Measurements from ENCODE around the gene C12orf57. TPM values are rescaled to one million over a fixed set of nuclear protein-coding genes. Genes with fewer than 3 reads are reported as not detected.
A peak's percentile ranks its signal among the peaks of the same experiment; 100 is the strongest.

The C12orf57 gene
- total RNA-seq, 4 donors from 2014 or later: 344 to 666 (median 383) TPM

DNA sequence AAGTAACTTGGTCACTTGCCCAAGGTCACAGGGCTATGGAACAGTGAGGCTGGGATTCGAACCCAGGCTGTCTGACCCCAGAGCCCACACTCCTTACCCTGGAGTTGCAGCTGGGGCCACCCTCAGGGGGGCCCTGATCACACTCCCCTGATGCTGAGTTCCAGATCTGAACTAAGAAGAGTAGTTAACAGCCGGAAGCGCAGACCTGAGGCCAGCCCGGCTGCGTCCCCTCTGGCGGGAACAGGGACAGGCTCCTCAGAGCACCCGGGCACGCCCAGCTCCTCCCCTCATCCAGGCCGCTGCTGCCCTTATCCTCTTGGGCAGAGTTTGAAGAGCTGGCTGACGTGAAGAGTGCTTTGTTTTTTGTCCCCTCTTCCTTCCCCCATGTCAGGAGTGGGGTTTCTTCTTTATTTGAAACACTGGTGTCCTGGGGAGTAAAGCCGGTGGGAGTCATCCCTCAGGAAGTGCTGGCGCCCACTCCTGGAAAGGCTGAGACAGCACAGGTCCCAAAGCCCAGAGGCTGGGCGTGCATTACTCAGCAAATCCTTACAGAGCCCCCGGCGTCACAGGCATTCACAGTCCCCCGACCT, 18.0 kb downstream of the C12orf57 start:
- peak; percentile 78 to 81 for DNase-seq
- peak overlapping the region; percentile 87 to 98 (median 97) for H3K27ac ChIP-seq
- WGBS, 2 donors: 5 to 9% methylated on average over 14 to 15 of the region's 16 CpGs
- TF ChIP-seq, protein P1, sequence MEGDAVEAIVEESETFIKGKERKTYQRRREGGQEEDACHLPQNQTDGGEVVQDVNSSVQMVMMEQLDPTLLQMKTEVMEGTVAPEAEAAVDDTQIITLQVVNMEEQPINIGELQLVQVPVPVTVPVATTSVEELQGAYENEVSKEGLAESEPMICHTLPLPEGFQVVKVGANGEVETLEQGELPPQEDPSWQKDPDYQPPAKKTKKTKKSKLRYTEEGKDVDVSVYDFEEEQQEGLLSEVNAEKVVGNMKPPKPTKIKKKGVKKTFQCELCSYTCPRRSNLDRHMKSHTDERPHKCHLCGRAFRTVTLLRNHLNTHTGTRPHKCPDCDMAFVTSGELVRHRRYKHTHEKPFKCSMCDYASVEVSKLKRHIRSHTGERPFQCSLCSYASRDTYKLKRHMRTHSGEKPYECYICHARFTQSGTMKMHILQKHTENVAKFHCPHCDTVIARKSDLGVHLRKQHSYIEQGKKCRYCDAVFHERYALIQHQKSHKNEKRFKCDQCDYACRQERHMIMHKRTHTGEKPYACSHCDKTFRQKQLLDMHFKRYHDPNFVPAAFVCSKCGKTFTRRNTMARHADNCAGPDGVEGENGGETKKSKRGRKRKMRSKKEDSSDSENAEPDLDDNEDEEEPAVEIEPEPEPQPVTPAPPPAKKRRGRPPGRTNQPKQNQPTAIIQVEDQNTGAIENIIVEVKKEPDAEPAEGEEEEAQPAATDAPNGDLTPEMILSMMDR (IDR thresholded peaks at IDR 0.05): peak in 5 of 6 experiments; percentile 30 to 59 (median 42)
- TF ChIP-seq POLR2A (IDR thresholded peaks at IDR 0.05): peak in 1 of 2 donors; percentile 14
- H3K36me3 ChIP-seq: peaks cover 8 to 16% of the 10 kb centered on the region in 2 donors
- H3K27me3 ChIP-seq: no peaks in the 10 kb centered on the region
- intact Hi-C loops (cut with DNase I): loop anchor here (2.0 to 5.0 kb wide), 2 partner anchors 15 to 56 kb away; partner anchors contain the start of gene LPCAT3
- peaks cover 32 to 47% of the 10 kb centered on the region in 2 donors for H3K4me1 ChIP-seq
- no peaks in the 10 kb centered on the region for H3K9me3 ChIP-seq
- peak overlapping the region in 1 of 3 donors; percentile 68 for H3K4me3 ChIP-seq (replicated peaks in 1 of 3)

DNA sequence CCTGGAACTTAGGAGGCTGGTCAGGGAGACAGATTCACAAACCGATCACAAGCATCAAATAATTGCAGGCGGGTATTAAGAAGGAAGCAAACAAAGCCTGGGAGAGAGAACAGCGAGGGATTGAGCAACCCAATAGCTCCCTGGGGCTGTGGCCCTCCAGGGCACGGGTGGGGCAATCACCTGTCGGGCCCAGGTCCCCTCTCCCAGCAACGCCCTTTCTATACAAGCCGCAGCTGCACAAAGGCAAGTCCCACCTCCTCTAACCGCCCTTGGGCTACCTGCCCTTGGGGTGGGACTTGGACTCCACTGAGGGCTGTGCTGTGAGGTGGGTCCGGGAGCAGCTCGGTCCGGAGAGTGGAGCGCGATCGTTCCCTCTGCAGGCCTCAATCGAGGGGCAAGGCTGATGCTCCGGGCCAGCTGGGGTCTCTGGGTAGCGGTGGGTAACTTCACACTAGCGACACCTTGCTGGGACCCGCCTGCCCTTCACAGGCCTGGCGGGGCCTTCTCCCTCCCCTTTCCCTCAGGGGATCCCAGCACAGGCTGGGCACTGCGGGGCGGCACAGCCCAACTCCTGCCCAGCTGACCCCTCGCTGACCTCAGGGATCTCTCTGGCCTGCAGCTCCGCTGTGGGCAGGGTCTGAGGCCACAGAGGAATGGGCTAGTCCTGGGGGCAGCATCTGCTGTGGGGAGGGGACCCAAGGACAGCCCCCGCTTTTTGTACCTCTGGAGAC, 18.6 kb downstream of the C12orf57 start:
- H3K36me3 ChIP-seq: peaks cover 15 to 23% of the 10 kb centered on the region in 2 donors
- H3K4me3 ChIP-seq (replicated peaks in 1 of 3): peak overlapping the region; percentile 36 to 94 (median 68)
- 14 to 31% methylated on average over 8 to 16 of the region's 25 CpGs for WGBS, 2 donors
- peaks cover 32 to 47% of the 10 kb centered on the region in 2 donors for H3K4me1 ChIP-seq
- H3K27ac ChIP-seq: peak overlapping the region; percentile 87 to 98 (median 97)
- intact Hi-C loops (cut with DNase I): loop anchor here (2.0 to 5.0 kb wide), 2 partner anchors 16 to 55 kb away; partner anchors contain the start of gene LPCAT3
- H3K27me3 ChIP-seq: no peaks in the 10 kb centered on the region
- peak; percentile 63 to 74 for DNase-seq
- TF ChIP-seq, protein P1 (IDR thresholded peaks at IDR 0.05): no peak
- TF ChIP-seq POLR2A (IDR thresholded peaks at IDR 0.05): peak in 1 of 2 donors; percentile 31
- no peaks in the 10 kb centered on the region for H3K9me3 ChIP-seq

- peak; percentile 96 for DNase-seq
- peaks cover 32 to 50% of the 10 kb centered on the region in 2 donors for H3K4me1 ChIP-seq
- intact Hi-C loops (cut with DNase I): loop anchor here (2.0 to 5.0 kb wide), 2 partner anchors 16 to 54 kb away; partner anchors contain the start of gene LPCAT3
These were observed 19.4 kb downstream of the C12orf57 start for GRCh38 chr12:6963016-6963731.

DNA sequence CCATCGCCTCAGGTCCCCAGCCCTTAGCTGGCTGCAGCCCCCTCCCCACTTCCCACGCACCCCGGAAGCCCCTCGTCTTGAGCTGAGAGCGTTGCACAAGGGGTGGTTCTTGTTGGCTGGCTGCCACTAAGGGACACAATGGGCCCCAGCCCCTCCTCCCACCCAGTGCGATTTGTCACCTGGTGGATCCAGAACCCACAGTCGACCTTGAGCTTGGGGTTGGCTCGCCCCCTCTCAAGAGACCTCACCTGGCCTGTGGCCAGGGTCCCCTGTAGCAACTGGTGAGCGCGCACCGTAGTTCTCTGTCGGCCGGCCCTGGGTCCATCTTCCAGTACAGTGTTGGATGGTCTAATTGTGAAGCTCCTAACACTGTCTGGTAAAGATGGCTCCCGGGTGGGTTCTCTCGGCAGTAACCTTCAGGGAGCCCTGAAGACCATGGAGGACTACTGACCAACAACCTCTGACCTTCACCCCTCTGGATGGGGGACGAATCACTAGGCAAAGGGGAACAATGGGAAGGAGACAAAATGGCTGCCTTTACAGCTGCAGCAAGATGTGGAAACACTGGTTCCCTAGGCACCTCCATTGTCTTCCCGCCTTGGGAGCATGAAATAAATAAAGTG, 20.1 kb downstream of the C12orf57 start:
- 33 to 42% methylated on average over 9 to 16 of the region's 17 CpGs for WGBS, 2 donors
- Histone ChIP-seq H3K27me3 (no peaks in the 10 kb centered on the region), H3K9me3 (no peaks in the 10 kb centered on the region), H3K4me3 (replicated peaks in 1 of 3) (peak overlapping the region; percentile 68 to 94 (median 83)), H3K27ac (peak overlapping the region; percentile 87 to 98 (median 97)), H3K4me1 (peaks cover 35 to 54% of the 10 kb centered on the region in 2 donors), H3K36me3 (peaks cover 28 to 32% of the 10 kb centered on the region in 2 donors)
- TF ChIP-seq POLR2A (IDR thresholded peaks at IDR 0.05): no peak
- TF ChIP-seq, protein P1 (IDR thresholded peaks at IDR 0.05): no peak
- peak; percentile 42 to 51 for DNase-seq
- intact Hi-C loops (cut with DNase I): loop anchor here (2.0 to 5.0 kb wide), 2 partner anchors 17 to 53 kb away; partner anchors contain the start of gene LPCAT3

More at GRCh38 chr12:6963016-6963731, 19.4 kb downstream of the C12orf57 start:
- WGBS, 2 donors: 47 to 51% methylated on average over 27 to 31 of the region's 32 CpGs
- TF ChIP-seq, protein P1 (IDR thresholded peaks at IDR 0.05): peak in 2 of 6 experiments; percentile 45 to 48
- TF ChIP-seq POLR2A (IDR thresholded peaks at IDR 0.05): peak; percentile 77 to 95
- Histone ChIP-seq H3K27ac (peak overlapping the region; percentile 87 to 98 (median 97)), H3K4me3 (replicated peaks in 1 of 3) (peak overlapping the region; percentile 68 to 94 (median 83)), H3K36me3 (peaks cover 21 to 30% of the 10 kb centered on the region in 2 donors), H3K27me3 (no peaks in the 10 kb centered on the region), H3K9me3 (no peaks in the 10 kb centered on the region)
